ENCODE results near the gene FAM83D.
"Not testable (repeated sequence)": the region's sequence is repeated elsewhere in the genome, so short reads cannot be mapped to it uniquely, and the experiment has no call there.

FAM83D gene

DNA sequence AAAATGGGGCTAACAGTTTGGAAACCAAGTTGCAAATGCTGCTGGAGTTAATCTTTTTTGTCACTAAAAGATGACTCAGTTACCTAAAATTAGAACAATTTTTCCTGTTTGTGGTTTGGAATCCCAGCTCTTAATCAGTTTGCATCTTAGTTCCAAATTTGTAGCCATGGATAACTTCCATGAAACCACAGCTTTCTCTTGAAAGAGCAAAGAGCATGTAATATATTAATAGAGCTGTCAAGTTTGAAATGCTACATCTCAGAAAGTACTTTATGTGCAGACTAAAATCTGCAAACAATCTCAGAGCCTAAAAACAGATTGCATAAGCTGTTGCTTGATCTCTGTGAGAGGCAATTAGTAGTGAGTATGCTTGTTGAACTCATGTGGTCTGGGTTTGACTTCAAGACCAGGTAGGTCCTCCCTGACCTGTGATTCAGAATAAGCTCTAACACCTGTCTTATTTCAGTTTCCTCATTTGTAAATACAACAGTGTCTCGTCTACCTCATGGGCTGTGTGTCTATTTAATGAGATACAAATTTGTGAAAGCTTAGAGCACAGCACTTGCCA, 59.5 kb downstream of the FAM83D start:
- H3K9ac ChIP-seq (ENCODE audit: low read length) = no peak overlapping the region
- no peaks in the 10 kb centered on the region for H3K27me3 ChIP-seq (ENCODE audit: control insufficient read depth, insufficient read depth, low read length)
- no peak overlapping the region for H3K4me3 ChIP-seq (ENCODE audit: low read length)
- peaks cover 4% of the 10 kb centered on the region for H3K4me1 ChIP-seq (ENCODE audit: control insufficient read depth, insufficient read depth, low read length)
- no peaks in the 10 kb centered on the region for H3K36me3 ChIP-seq (ENCODE audit: control insufficient read depth, insufficient read depth, low read length)
- peak overlapping the region; percentile 50 for H3K27ac ChIP-seq (ENCODE audit: low read depth, low read length)

- H3K36me3 ChIP-seq (ENCODE audit: control insufficient read depth, insufficient read depth, low read length) = no peaks in the 10 kb centered on the region
- no peak overlapping the region for H3K4me3 ChIP-seq (ENCODE audit: low read length)
- H3K27ac ChIP-seq (ENCODE audit: low read depth, low read length) = peak overlapping the region; percentile 5
- peaks cover 4% of the 10 kb centered on the region for H3K4me1 ChIP-seq (ENCODE audit: control insufficient read depth, insufficient read depth, low read length)
- no peaks in the 10 kb centered on the region for H3K27me3 ChIP-seq (ENCODE audit: control insufficient read depth, insufficient read depth, low read length)
- H3K9ac ChIP-seq (ENCODE audit: low read length) = no peak overlapping the region
Observed at GRCh38 chr20:38986663-38987062, 60.4 kb downstream of the FAM83D start.

GRCh38 chr20:38987777-38988176, 61.6 kb downstream of the FAM83D start:
- Histone ChIP-seq H3K27ac (ENCODE audit: low read depth, low read length) (no peak overlapping the region), H3K27me3 (ENCODE audit: control insufficient read depth, insufficient read depth, low read length) (no peaks in the 10 kb centered on the region), H3K4me3 (ENCODE audit: low read length) (no peak overlapping the region), H3K9ac (ENCODE audit: low read length) (no peak overlapping the region), H3K4me1 (ENCODE audit: control insufficient read depth, insufficient read depth, low read length) (peaks cover 4% of the 10 kb centered on the region), H3K36me3 (ENCODE audit: control insufficient read depth, insufficient read depth, low read length) (no peaks in the 10 kb centered on the region)

GRCh38 chr20:38990728-38991127, 64.5 kb downstream of the FAM83D start:
- Histone ChIP-seq H3K27me3 (ENCODE audit: control insufficient read depth, insufficient read depth, low read length) (no peaks in the 10 kb centered on the region), H3K4me3 (ENCODE audit: low read length) (no peak overlapping the region), H3K27ac (ENCODE audit: low read depth, low read length) (no peak overlapping the region), H3K36me3 (ENCODE audit: control insufficient read depth, insufficient read depth, low read length) (peaks cover 2% of the 10 kb centered on the region), H3K4me1 (ENCODE audit: control insufficient read depth, insufficient read depth, low read length) (peaks cover 3% of the 10 kb centered on the region), H3K9ac (ENCODE audit: low read length) (no peak overlapping the region)

- peaks cover 5% of the 10 kb centered on the region for H3K36me3 ChIP-seq (ENCODE audit: control insufficient read depth, insufficient read depth, low read length)
Observed at GRCh38 chr20:38991814-38992704, 65.8 kb downstream of the FAM83D start.

DNA sequence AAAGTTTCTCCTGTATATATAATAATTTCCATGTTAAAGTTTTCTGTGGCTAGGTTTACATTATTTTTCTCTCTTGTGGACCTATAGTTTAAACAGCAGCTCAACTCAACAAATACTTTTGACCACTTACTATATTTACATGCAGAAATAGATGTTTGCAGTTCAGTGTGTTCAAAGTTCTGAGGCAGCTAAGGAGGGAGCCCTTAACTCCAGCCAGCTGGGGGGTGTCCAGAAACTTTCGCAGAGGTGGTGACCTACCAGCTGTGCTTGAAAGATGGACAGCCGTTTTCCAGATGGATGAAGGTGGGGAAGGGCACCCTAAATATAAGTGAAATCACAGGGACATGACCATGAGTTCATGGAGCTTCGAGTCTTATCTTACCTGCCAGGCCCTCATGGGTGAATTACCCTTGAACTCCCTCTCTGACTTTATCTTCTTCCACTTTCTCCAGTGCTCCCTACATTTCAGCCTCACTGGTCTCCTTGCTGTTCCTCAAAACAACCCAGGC, 69.4 kb downstream of the FAM83D start:
- no peaks in the 10 kb centered on the region for H3K4me1 ChIP-seq (ENCODE audit: control insufficient read depth, insufficient read depth, low read length)
- H3K27ac ChIP-seq (ENCODE audit: low read depth, low read length) = no peak overlapping the region
- H3K4me3 ChIP-seq (ENCODE audit: low read length) = no peak overlapping the region
- H3K9ac ChIP-seq (ENCODE audit: low read length) = no peak overlapping the region
- H3K27me3 ChIP-seq (ENCODE audit: control insufficient read depth, insufficient read depth, low read length) = no peaks in the 10 kb centered on the region
- peaks cover 11% of the 10 kb centered on the region for H3K36me3 ChIP-seq (ENCODE audit: control insufficient read depth, insufficient read depth, low read length)

More at GRCh38 chr20:38991814-38992704, 65.8 kb downstream of the FAM83D start:
- H3K4me3 ChIP-seq (ENCODE audit: low read length) = no peak overlapping the region
- H3K27me3 ChIP-seq (ENCODE audit: control insufficient read depth, insufficient read depth, low read length) = no peaks in the 10 kb centered on the region
- no peak overlapping the region for H3K9ac ChIP-seq (ENCODE audit: low read length)
- no peaks in the 10 kb centered on the region for H3K4me1 ChIP-seq (ENCODE audit: control insufficient read depth, insufficient read depth, low read length)
- H3K27ac ChIP-seq (ENCODE audit: low read depth, low read length) = no peak overlapping the region

GRCh38 chr20:38996866-38997265, 70.6 kb downstream of the FAM83D start:
- H3K4me3 ChIP-seq (ENCODE audit: low read length); H3K9ac ChIP-seq (ENCODE audit: low read length); H3K4me1 ChIP-seq (ENCODE audit: control insufficient read depth, insufficient read depth, low read length); H3K27ac ChIP-seq (ENCODE audit: low read depth, low read length); H3K27me3 ChIP-seq (ENCODE audit: control insufficient read depth, insufficient read depth, low read length): not testable (repeated sequence)
- H3K36me3 ChIP-seq (ENCODE audit: control insufficient read depth, insufficient read depth, low read length) = peaks cover 17% of the 10 kb centered on the region

DNA sequence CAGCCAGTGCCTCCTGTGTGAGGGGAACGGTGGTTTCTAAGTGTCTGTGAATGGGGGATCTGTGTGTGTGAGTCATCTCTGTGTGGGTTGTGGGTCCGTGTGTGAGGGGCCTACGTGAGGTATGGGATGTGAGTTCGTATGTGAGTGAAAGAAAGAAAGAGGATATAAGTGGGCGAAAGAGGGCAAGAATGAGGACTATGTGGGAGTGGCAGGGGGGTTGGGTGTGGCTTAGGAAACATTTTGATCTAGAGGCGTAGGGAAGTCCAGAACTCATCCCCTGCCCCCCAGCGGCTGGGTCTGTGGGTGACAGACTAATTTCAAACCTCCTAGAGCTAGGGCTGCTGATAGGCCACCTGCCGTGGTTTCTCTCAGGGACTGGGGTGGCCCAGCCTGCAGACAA, 71.4 kb downstream of the FAM83D start:
- no peaks in the 10 kb centered on the region for H3K4me1 ChIP-seq (ENCODE audit: control insufficient read depth, insufficient read depth, low read length)
- H3K36me3 ChIP-seq (ENCODE audit: control insufficient read depth, insufficient read depth, low read length) = peaks cover 21% of the 10 kb centered on the region

DNA sequence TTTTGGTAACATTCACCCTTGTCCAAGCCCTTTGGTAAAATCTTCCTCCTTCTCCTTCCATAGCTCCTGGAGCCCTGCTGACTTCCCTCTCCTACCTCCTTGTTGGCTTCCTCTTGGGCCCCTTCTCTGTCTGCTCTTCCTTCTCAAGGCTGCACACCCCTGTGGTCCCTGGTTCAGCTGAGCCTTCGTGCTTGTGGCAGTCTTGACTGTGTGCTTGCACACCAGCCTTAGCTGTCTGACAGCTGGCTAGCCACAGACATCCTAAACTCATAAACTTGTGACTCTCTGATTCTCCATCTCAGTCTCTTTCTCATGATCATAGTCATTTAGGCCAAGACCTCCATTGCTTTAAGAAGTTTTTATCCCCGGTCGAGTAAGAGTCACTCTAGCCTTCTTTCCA, 73.0 kb downstream of the FAM83D start:
- H3K4me3 ChIP-seq (ENCODE audit: low read length) = no peak overlapping the region
- H3K36me3 ChIP-seq (ENCODE audit: control insufficient read depth, insufficient read depth, low read length) = peaks cover 24% of the 10 kb centered on the region
- no peak overlapping the region for H3K27ac ChIP-seq (ENCODE audit: low read depth, low read length)
- H3K27me3 ChIP-seq (ENCODE audit: control insufficient read depth, insufficient read depth, low read length) = no peaks in the 10 kb centered on the region
- H3K4me1 ChIP-seq (ENCODE audit: control insufficient read depth, insufficient read depth, low read length) = no peaks in the 10 kb centered on the region
- no peak overlapping the region for H3K9ac ChIP-seq (ENCODE audit: low read length)

More for the DNA sequence above, 71.4 kb downstream of the FAM83D start:
- Histone ChIP-seq H3K9ac (ENCODE audit: low read length) (no peak overlapping the region), H3K27me3 (ENCODE audit: control insufficient read depth, insufficient read depth, low read length) (no peaks in the 10 kb centered on the region), H3K4me3 (ENCODE audit: low read length) (no peak overlapping the region), H3K27ac (ENCODE audit: low read depth, low read length) (no peak overlapping the region)

DNA sequence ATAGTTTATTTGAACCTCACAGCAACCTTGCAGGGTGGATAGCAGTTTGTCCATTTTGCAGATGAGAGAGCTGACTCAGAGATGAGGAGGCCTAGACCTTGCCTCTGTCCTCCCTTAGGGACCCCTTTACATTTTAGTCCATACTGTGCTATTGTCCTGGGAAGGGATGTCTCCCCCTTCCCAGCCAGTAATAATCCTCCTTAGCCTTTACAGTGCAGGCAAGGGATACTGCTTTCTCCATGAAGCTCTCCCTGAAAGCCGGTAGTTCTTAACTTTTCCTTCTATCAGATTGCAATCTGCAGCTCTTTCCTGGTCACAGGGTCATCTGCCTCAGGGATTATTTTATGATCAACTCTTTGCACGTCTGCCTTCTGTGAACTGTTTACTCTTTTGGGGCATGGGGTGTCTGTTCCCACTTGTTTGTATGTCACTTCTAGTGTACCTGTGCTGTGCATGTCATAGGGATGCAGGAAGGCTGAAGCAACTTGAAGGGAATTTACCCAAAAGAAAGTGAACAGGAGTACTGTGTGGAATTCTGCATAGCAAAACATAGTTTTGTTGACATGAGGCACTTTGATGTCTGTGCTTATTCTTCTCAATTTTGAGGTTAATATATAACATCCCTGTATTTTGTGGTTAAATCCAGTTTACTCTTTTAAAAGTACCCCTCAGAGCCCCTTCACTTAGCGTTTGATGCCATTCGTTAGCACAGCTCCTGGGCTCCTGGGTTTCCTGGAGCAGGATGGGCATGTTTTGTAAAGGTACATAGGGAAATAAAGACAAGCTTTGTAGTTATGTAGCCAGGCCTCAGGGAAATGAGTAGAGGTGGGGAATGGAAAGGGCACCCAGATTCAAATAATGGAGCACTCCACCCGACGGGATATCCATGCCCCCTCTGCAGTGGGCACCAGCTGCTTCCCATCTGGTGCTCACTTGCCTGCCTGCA, 74.0 kb downstream of the FAM83D start:
- Histone ChIP-seq H3K27me3 (ENCODE audit: control insufficient read depth, insufficient read depth, low read length) (no peaks in the 10 kb centered on the region), H3K36me3 (ENCODE audit: control insufficient read depth, insufficient read depth, low read length) (peaks cover 24% of the 10 kb centered on the region), H3K4me3 (ENCODE audit: low read length) (no peak overlapping the region), H3K27ac (ENCODE audit: low read depth, low read length) (no peak overlapping the region), H3K9ac (ENCODE audit: low read length) (no peak overlapping the region), H3K4me1 (ENCODE audit: control insufficient read depth, insufficient read depth, low read length) (no peaks in the 10 kb centered on the region)

All from rectal smooth muscle tissue (tissue), 1 donor.